ENCODE results near the gene POLR2A. TPM values are rescaled to one million over a fixed set of nuclear protein-coding genes. Genes with fewer than 3 reads are reported as not detected.
"Not testable (repeated sequence)": the region's sequence is repeated elsewhere in the genome, so short reads cannot be mapped to it uniquely, and the experiment has no call there.

The POLR2A gene
- total and polyA plus RNA-seq, 8 donors: 90.8 to 118 (median 109) TPM

GRCh38 chr17:7479213-7480088 lies 4.7 kb upstream of the POLR2A start, which contains the start of gene ZBTB4:
ZBTB4 (minus strand) TSS chr17:7479631; CDS start chr17:7466801, 12,830 bp downstream.
- ATAC-seq (peak; percentile 1), DNase-seq (peak; percentile 45 to 89 (median 56))
- Histone ChIP-seq H3K4me3 (peak within 1 kb of the TSS; percentile 78 to 86), H3K27me3 (no peaks in the 10 kb centered on the region), H3K4me1 (peaks cover 35 to 60% of the 10 kb centered on the region in 2 donors), H3K9me3 (no peaks in the 10 kb centered on the region), H3K36me3 (no peaks in the 10 kb centered on the region), H3K27ac (peak within 1 kb of the TSS; percentile 93 to 100)
- intact Hi-C loops (cut with DNase I): no loop called here
- no peak for TF ChIP-seq CTCF (IDR thresholded peaks at IDR 0.05)

GRCh38 chr17:7480089-7480384 lies 4.1 kb upstream of the POLR2A start:
- TF ChIP-seq CTCF (IDR thresholded peaks at IDR 0.05): no peak
- Histone ChIP-seq H3K27ac (peak overlapping the region; percentile 93 to 100), H3K36me3 (no peaks in the 10 kb centered on the region), H3K9me3 (no peaks in the 10 kb centered on the region), H3K4me3 (peak overlapping the region; percentile 78 to 86), H3K27me3 (no peaks in the 10 kb centered on the region), H3K4me1 (peaks cover 34 to 56% of the 10 kb centered on the region in 2 donors)
- DNase-seq (no peak), ATAC-seq (no peak)
- intact Hi-C loops (cut with DNase I): no loop called here

- peak within 1 kb of the TSS; percentile 93 to 100 for H3K27ac ChIP-seq
- H3K36me3 ChIP-seq; intact Hi-C loops (cut with DNase I); ATAC-seq; H3K27me3 ChIP-seq; H3K9me3 ChIP-seq: not testable (repeated sequence)
- peak in 1 of 4 donors; percentile 21 for DNase-seq
- peak within 1 kb of the TSS in 1 of 2 donors; percentile 86 for H3K4me3 ChIP-seq
- H3K4me1 ChIP-seq: peaks cover 28 to 56% of the 10 kb centered on the region in 2 donors
Observed at GRCh38 chr17:7481275-7481674, 2.9 kb upstream of the POLR2A start, which contains the start of gene SLC35G6. SLC35G6 (plus strand) TSS chr17:7481446; CDS start chr17:7481517, 71 bp downstream.

- intact Hi-C loops (cut with DNase I): not testable (repeated sequence)
Observed at GRCh38 chr17:7481842-7482741, 2.1 kb upstream of the POLR2A start.

GRCh38 chr17:7482742-7483088 lies 1.5 kb upstream of the POLR2A start:
- Histone ChIP-seq H3K27ac (peak overlapping the region; percentile 98 to 100), H3K4me3 (peak overlapping the region in 1 of 2 donors; percentile 66), H3K4me1 (peaks cover 28 to 56% of the 10 kb centered on the region in 2 donors)
- H3K27me3 ChIP-seq; H3K36me3 ChIP-seq; ATAC-seq; intact Hi-C loops (cut with DNase I); H3K9me3 ChIP-seq; DNase-seq: not testable (repeated sequence)

More at GRCh38 chr17:7481842-7482741, 2.1 kb upstream of the POLR2A start:
- not testable (repeated sequence) for H3K27me3 ChIP-seq, H3K36me3 ChIP-seq, H3K4me3 ChIP-seq, ATAC-seq, H3K9me3 ChIP-seq, DNase-seq
- peak overlapping the region in 1 of 2 donors; percentile 98 for H3K27ac ChIP-seq
- H3K4me1 ChIP-seq: peaks cover 28 to 56% of the 10 kb centered on the region in 2 donors

GRCh38 chr17:7483255-7484066 lies 705 bp upstream of the POLR2A start:
- no peaks in the 10 kb centered on the region for H3K27me3 ChIP-seq
- no peaks in the 10 kb centered on the region for H3K9me3 ChIP-seq
- H3K36me3 ChIP-seq: peaks cover 0 to 3% of the 10 kb centered on the region in 2 donors
- no peak for TF ChIP-seq CTCF (IDR thresholded peaks at IDR 0.05)
- intact Hi-C loops (cut with DNase I): no loop called here
- peaks cover 29 to 54% of the 10 kb centered on the region in 2 donors for H3K4me1 ChIP-seq
- peak overlapping the region; percentile 98 to 100 for H3K27ac ChIP-seq
- peak; percentile 87 to 96 (median 92) for DNase-seq
- H3K4me3 ChIP-seq: peak overlapping the region; percentile 52 to 66
- peak; percentile 73 for ATAC-seq
